Body of pancreas (tissue), 4 donors: ENCODE measurements around the gene CEND1.

Experiments
- POLR2A ChIP-seq, 3 donors: fragments of 450-650 bp; IDR thresholded peaks; one replicate each; pipeline ENCODE4 v1.6.1; 2016; ENCODE audit warnings: antibody characterized with exemption in 3 of 3, mild to moderate bottlenecking in 2 of 3
- TF ChIP-seq, protein P1 (sequence below), 7 experiments: fragments of 450-650 bp in 4 of 7; fragments of 200-600 bp in 3 of 7; sonication (generic) in 3 of 7; IDR thresholded peaks; one replicate each; pipeline ENCODE4 v1.5.1; 2016 to 2019; ENCODE audit warnings: antibody characterized with exemption in 7 of 7

DNA sequence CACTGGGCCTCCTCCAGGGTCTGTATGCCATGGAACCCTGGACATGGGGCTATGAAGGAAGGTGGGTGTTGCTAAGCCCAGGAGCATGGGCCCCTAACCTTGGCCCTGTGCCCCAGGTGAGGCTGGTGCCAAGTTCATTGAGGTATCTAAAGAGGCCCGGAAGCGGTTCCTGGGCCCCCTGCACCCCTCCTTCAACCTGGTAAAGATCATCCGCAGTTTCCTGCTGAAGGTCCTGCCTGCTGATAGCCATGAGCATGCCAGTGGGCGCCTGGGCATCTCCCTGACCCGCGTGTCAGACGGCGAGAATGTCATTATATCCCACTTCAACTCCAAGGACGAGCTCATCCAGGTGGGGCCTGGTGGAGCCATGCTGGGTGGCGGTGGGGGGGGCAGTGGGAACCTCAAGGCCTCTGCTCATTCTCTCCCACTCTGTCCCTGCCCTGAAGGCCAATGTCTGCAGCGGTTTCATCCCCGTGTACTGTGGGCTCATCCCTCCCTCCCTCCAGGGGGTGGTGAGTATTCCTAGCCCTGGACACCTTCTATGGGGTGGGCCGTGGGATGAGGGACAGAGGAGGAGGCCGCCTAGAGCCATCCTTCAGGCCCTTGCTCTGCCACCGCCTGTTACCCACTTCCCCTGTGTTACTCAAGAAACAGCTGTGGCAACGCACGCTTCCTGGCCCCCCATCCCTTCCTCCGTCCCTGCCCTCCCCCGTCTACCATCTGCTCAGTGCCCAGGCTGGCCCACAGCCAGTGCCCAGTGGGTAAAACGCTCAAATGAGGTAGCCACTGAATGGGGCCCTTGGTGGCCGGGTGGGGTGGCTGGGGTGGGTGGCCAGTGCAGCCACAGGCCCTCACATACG lies 31.9 kb upstream of the CEND1 start:
- TF ChIP-seq, protein P1, sequence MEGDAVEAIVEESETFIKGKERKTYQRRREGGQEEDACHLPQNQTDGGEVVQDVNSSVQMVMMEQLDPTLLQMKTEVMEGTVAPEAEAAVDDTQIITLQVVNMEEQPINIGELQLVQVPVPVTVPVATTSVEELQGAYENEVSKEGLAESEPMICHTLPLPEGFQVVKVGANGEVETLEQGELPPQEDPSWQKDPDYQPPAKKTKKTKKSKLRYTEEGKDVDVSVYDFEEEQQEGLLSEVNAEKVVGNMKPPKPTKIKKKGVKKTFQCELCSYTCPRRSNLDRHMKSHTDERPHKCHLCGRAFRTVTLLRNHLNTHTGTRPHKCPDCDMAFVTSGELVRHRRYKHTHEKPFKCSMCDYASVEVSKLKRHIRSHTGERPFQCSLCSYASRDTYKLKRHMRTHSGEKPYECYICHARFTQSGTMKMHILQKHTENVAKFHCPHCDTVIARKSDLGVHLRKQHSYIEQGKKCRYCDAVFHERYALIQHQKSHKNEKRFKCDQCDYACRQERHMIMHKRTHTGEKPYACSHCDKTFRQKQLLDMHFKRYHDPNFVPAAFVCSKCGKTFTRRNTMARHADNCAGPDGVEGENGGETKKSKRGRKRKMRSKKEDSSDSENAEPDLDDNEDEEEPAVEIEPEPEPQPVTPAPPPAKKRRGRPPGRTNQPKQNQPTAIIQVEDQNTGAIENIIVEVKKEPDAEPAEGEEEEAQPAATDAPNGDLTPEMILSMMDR (IDR thresholded peaks at IDR 0.05): no peak
- TF ChIP-seq POLR2A (IDR thresholded peaks at IDR 0.05): no peak
